ENCODE results near the gene ZNHIT3.
"Not testable (repeated sequence)": the region's sequence is repeated elsewhere in the genome, so short reads cannot be mapped to it uniquely, and the experiment has no call there.

ZNHIT3 gene

DNA sequence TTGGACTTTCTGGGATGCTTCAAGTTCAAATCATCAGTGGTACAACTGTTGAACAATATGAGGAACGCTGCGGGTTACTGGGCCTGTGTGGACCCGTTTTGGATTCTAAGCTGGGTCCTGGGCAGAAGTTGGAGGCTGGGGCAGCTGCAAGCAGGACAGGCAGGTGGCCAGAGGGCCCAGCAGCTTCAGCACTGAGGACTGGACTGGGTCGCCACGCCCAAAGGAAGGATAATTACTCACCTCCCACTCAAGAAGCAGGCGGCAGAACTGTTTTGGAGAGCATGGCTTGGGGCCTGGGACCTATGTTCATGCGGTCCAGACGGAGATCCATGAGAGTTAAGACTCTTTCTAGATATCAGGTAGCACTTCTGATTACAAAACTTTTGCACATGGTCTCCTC is 1.5 kb upstream of the ZNHIT3 start:
- no peak for DNase-seq

GRCh38 chr17:36485805-36486203 is 677 bp upstream of the ZNHIT3 start:
- DNase-seq: no peak

GRCh38 chr17:36493956-36494355 is 7.5 kb downstream of the ZNHIT3 start:
- DNase-seq: no peak

DNA sequence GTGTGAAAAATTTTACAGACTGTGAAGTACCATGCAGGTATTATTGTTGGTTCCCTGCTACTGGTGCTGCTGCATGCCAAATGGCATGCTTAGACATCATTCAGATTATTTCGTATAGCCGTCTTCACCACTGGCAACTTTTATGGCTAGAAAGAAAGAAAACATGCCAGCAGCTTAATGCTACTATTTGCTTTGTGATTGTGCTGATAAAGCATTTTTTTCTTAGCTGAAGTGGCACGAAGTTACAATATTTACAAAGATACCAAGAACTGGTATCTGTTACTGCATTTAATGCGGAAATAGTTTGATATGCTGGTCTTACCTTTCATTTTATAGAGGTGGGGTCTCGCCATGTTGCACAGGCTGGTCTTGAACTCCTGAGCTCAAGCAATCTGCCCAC is 8.2 kb downstream of the ZNHIT3 start:
- no peak for DNase-seq

DNA sequence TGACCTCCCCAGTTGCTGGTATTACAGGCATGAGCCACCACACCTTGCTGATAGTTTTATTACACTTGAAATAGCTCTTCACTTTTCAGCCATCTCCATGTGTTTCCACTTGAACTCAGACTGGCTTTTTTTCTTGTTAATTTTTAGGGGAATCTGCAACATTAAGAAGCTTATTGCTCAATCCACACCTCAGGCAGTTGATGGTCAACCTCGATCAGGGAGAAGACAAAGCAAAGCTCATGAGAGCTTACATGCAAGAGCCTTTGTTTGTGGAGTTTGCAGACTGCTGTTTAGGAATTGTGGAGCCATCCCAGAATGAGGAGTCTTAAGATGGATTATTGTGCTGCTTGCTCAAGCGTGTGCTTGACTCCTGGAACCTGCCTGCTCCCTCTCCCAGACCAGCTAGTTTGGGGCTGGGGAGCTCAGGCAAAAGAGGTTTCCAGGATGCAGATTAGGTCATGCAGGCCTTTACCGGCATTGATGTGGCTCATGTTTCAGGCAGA is 8.6 kb downstream of the ZNHIT3 start:
- DNase-seq: no peak

DNA sequence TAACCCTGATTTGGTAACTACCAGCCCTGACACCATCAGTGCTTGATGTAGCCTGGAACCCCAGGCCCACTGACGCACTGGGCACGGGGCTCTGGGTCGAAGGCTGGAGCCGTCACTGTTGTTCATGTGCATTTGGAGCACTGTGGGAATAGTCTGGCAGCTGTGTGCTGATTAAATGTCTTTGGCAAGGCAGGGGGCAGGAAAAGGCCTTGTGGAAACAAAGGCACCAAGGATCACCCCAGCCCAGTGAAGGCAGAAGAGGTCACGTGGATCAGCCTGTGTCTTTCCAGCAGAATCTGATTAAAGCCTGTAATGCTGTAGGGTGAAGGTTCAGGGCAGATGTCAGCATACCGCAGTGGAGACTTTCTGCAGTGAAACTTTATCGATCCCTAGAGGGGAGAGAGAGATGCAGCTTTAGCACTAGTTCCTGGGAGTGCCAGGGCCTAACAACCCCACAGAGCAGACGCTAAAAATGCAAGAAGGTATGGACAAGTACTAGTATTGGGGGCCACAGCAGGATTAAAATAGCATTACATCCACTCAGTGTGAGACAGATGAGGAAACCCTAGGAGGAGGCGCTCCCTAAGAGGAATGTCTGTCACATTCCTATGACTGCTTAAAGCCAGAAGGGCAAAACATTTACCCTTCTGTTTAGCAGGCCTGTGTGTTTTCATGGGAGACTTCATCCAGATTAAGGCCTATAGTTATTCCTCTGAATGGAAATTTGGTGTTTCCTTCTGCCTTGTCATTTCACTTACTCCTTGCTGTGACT is 9.7 kb downstream of the ZNHIT3 start:
- no peak for DNase-seq

DNA sequence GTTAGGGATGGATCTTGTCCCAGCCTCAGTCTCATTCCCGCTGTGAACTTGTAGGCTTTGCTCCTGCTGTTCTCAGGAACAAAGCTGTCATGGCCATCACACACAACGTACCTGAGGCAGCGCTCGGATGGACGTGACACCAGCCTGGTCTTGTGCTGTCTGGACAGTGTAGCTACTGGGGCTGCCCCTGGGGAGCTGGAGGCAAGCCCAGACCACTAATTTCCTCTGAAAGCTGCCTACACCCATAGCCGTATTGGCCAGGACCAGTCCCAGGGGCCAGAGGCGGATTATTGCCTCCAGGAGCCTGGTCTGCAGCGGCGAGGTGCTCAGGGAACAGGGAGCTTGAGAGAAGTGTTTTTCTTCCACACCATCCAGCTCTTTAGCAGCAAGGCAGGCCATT is 11.7 kb downstream of the ZNHIT3 start:
- no peak for DNase-seq

DNA sequence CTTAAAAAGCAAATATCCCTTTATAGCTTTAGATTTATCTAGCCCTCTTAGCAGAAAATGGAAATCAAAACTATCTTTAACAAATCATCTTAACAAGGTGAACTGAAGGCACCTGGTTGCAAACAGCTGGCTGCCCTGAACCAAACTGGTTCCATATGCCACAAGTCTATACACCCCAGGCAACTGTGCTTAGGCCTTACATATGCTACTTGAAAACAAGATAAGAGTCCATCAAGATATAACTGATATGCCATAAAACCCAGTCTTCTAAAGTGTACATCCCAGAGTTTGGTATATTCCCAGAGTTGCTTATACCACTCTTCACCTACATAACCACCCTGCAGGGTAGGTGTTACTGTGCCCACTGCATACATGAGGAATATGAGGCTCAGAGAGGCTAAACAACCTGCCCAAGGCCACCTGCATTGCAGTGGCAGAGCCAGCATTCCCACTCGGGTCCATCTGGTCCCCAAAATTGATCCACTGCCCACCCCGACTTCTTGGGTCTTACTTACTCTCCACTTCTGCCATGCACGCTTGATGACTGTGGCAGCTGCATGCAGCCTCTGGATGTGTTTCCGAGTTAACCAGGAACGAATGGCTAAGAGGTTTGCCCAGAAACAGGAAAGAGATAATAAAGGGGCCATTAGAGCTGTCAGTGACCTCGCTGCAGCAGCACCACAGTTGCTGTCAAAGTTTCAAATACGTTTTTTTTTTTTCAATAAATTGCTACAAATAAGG is 12.2 kb downstream of the ZNHIT3 start:
- no peak for DNase-seq

- DNase-seq: no peak
Measured at GRCh38 chr17:36500745-36501225, 14.3 kb downstream of the ZNHIT3 start.

GRCh38 chr17:36501351-36501750 is 14.9 kb downstream of the ZNHIT3 start:
- DNase-seq: no peak

DNA sequence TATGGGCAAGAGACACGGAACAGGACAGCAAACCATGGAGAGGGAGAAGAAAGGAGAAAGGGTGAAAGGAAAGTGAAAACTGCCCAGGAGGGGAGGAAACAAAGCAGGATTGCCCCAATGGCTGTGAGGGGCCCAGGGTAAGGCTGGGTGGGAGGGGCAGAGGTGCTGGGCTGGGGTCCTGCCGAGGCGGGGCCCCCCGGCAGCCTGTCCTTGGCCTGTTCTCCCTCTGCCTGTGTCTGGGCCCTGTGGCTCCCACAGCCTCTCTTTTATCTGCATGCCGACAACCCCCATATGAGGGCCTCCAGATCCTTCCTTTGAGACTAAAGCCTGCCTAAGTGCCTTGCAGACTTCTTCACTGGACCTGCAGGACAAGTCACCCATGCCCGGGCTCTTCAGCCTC is 15.5 kb downstream of the ZNHIT3 start:
- DNase-seq: no peak

- DNase-seq: no peak
Measured at GRCh38 chr17:36503456-36504155, 17.1 kb downstream of the ZNHIT3 start.

DNA sequence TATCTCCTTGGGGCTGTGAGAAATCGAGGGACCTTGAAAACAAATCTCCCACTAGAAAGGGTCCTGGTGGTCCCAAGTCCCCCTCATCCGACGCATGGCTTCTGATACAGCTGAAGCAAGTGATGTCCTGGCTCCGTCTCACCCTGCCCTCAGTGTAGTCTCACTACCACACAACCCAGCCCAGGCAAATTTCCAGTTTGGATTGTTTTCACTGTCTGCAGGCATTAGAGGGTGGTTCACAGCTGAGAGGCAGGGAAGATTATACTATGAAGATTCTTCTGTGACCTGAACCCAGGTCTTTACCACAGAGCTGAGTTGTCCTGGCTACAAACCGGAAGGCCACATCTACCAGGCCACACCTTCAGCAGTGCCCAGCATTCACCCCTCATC is 17.7 kb downstream of the ZNHIT3 start:
- DNase-seq: no peak

GRCh38 chr17:36505171-36505570 is 18.7 kb downstream of the ZNHIT3 start:
- DNase-seq: no peak

DNA sequence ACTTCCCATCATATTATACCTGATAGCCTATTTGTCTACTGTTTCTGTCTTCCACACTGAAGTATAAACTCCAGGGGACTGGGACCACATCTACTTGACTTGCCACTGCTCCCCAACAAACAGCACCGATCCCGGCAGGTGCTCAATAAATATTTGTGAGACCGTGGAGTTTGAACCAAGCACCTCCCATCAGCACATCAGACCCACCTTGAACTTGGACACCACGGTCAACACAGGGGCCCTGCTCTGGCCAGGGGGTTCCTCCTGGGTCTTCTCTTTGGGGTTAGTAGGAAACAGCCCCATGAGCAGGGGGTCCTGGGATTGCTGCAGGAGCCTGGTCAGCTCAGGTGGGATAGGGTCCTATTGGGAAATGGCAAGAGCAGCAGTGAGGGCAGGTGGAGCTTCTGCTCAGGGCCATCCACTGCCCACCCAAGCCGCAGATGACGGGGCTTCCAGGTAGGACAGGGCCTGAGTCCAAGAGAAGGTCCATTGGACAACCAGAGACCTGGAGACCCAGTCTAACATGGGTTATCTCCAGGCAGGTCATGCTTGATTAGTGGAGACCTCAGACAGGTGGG is 19.9 kb downstream of the ZNHIT3 start:
- no peak for DNase-seq

DNA sequence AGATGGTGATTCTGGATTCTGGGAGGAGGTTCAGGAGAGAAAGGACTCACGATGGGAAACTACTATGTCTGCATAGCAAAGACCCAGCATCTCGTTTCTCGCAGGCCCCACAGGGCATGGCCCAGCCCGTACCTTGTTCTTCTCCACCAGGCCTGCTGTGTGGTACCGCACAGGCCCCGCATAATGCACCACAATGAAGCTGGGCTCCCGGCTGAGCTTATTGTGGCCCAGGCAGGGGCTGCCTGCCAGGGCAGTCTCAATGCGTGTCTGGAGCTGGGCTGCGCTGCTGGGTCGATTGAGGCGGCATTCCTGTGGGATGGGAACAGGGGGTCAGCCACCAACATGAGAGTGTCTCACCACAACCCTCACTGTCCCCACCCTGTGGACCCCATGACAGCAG is 20.4 kb downstream of the ZNHIT3 start:
- DNase-seq: no peak

DNA sequence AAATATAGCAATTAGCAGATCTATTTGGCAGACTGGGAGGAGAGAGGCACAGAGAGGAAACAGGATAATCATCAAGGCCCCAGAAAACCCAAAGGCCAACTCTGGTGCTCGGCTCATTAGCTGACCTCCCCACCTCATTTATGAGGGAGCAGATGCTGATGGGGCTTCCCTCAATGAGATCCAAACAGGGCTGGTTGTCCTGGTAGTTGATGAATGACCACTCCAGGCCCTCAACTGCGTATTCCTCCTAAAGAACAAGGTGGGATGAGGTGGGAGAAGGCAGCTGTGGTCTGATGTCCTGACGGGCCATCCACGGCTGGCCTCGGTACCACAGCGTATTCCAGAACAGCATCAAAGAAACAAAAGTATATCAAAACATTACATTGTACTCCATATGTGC is 20.8 kb downstream of the ZNHIT3 start:
- no peak for DNase-seq

- DNase-seq: not testable (repeated sequence)
Measured at GRCh38 chr17:36508439-36508838, 22.0 kb downstream of the ZNHIT3 start.

- DNase-seq: no peak
Measured at GRCh38 chr17:36509272-36509985, 22.9 kb downstream of the ZNHIT3 start.

DNA sequence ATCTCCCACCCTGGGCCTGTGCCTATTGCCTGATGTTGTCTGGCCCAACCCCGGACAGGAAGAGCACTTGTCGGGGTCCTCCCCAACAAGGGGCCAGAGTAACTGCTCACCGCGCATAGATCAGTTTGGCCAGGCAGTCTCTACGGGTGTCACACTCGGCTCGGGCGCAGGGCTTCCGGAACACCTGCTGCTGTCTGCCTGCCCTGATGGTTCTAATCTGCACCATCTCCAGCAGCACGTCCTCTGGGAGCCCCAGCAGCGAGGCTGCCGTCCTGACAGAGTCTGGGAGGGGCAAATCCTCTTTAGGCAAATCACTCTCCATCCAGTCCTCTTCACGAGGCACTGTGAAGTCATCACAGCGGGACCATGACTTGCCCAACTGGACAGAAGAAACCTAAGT is 24.2 kb downstream of the ZNHIT3 start:
- no peak for DNase-seq

- no peak for DNase-seq
Measured at GRCh38 chr17:36511216-36511615, 24.7 kb downstream of the ZNHIT3 start.

DNA sequence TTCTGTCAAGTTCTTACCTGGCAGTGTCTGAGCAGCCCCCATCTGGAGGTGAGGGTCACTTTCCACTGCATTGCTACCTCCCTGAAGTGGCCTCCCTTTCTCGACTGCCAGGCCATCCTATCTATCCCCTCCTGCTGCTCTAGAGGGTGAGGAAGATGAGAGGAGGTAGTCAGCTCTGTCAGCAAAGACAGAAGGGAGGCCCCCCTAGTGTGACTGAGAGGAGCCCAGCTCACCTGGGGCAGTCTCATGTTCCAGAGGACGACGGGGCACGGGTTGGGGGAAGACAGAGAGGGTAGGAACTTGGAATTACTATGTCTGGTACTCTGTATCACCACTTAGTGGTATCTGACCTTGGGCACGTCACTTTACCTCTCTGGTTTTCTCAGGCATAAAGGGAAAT is 26.2 kb downstream of the ZNHIT3 start:
- no peak for DNase-seq

DNA sequence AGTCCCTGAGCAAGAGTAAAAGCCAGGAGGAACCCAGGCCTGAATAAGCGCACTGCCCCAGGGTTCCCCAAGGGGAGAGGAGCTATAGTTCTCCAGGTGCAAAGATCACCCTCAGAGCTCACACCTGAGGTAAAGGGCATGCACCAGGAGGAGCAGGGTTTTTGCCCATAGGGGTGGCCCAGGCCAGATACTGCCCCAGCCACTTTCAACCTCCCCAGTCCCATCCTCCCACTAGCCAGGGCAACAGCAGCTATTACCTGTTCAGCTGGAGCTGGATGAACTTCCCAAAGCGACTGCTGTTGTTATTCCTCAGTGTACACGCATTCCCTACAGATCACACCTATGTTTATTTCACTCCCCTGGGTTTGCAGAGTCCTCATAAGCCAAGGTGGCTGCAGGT is 28.4 kb downstream of the ZNHIT3 start:
- DNase-seq: no peak
